K562 (cell line): ENCODE results near the gene USH2A.

ENCODE experiments used
- LARP7 ChIP-seq: fragments of 450-650 bp; IDR thresholded peaks from 2 replicates; pipeline ENCODE4 v1.6.1; 2016
- ZNF655 ChIP-seq: fragments of 250-450 bp; sonication (Bioruptor Pico); IDR thresholded peaks from 2 replicates; pipeline ENCODE4 v1.5.0; 2021

- no peak for TF ChIP-seq LARP7
- no peak for TF ChIP-seq ZNF655 (CRISPR knock-in tag)
Measured at GRCh38 chr1:215786997-215787396, 636.3 kb downstream of the USH2A start.
